GM06990 (cell line): ENCODE measurements around the gene VAV1.
A peak's percentile ranks its signal among the peaks of the same experiment; 100 is the strongest.

Source experiments
- DNase-seq: peaks from one replicate; pipeline ENCODE4 v3.0.0-alpha.2; 2011; ENCODE audit not compliant: insufficient read length; ENCODE audit errors: extremely low read depth
- H3K27me3 ChIP-seq: replicated peaks from 2 replicates; pipeline ENCODE4 v1.6.0; 2011; ENCODE audit warnings: low read length; ENCODE audit not compliant: control insufficient read depth, insufficient read depth
- H3K36me3 ChIP-seq: 2 replicates; pipeline ENCODE4 v1.5.1; 2011; ENCODE audit warnings: low read length; ENCODE audit not compliant: control insufficient read depth, insufficient read depth
- H3K4me3 ChIP-seq: replicated peaks from 2 replicates; pipeline ENCODE4 v1.5.1; 2011; ENCODE audit warnings: low read depth, mild to moderate bottlenecking, control low read depth, low read length
- CTCF ChIP-seq: IDR thresholded peaks from 2 replicates; pipeline ENCODE4 v1.5.1; 2011; ENCODE audit warnings: low read length, control low read depth, mild to moderate bottlenecking, inconsistent platforms; ENCODE audit not compliant: insufficient read depth, poor library complexity, severe bottlenecking

Gene VAV1

GRCh38 chr19:6739883-6740588, 32.5 kb upstream of the VAV1 start:
- DNase-seq, result no peak
- peaks cover 14% of the 10 kb centered on the region for H3K36me3 ChIP-seq
- H3K27me3 ChIP-seq, result no peaks in the 10 kb centered on the region
- H3K4me3 ChIP-seq, result peak overlapping the region; percentile 94
- TF ChIP-seq CTCF, result no peak

GRCh38 chr19:6740589-6741343, 31.7 kb upstream of the VAV1 start:
- H3K27me3 ChIP-seq, result no peaks in the 10 kb centered on the region
- DNase-seq, result peak; percentile 74
- no peak for TF ChIP-seq CTCF
- peak overlapping the region; percentile 94 for H3K4me3 ChIP-seq
- H3K36me3 ChIP-seq, result peaks cover 15% of the 10 kb centered on the region

GRCh38 chr19:6743066-6743465, 29.4 kb upstream of the VAV1 start:
- Histone ChIP-seq H3K27me3 (no peaks in the 10 kb centered on the region), H3K4me3 (no peak overlapping the region), H3K36me3 (peaks cover 20% of the 10 kb centered on the region)
- TF ChIP-seq CTCF, result no peak
- no peak for DNase-seq

GRCh38 chr19:6743714-6744380, 28.7 kb upstream of the VAV1 start:
- H3K27me3 ChIP-seq, result no peaks in the 10 kb centered on the region
- TF ChIP-seq CTCF, result no peak
- DNase-seq, result no peak
- H3K4me3 ChIP-seq, result no peak overlapping the region
- peaks cover 22% of the 10 kb centered on the region for H3K36me3 ChIP-seq

- H3K27me3 ChIP-seq, result no peaks in the 10 kb centered on the region
- peaks cover 22% of the 10 kb centered on the region for H3K36me3 ChIP-seq
- H3K4me3 ChIP-seq, result no peak overlapping the region
- TF ChIP-seq CTCF, result no peak
- no peak for DNase-seq
Measured at GRCh38 chr19:6744381-6745301, 27.9 kb upstream of the VAV1 start.
